Activated T-cell treated with anti-CD3 and anti-CD28 coated beads, Interleukin-2, amount 50 U/mL, for 24 hours (primary cell): ENCODE measurements around the gene BCL2.
A peak's percentile ranks its signal among the peaks of the same experiment; 100 is the strongest.
"Not testable (repeated sequence)": the region's sequence is repeated elsewhere in the genome, so short reads cannot be mapped to it uniquely, and the experiment has no call there.

Source experiments
- DNase-seq: peaks from one replicate; pipeline ENCODE4 v3.0.0-alpha.2; 2020
- H3K27ac Mint-ChIP-seq: 2 replicates; pipeline ENCODE4 v1.8.0; 2020; ENCODE audit warnings: mild to moderate bottlenecking, mixed read lengths
- H3K27me3 Mint-ChIP-seq: 2 replicates; pipeline ENCODE4 v1.8.0; 2020; ENCODE audit warnings: mixed read lengths
- H3K36me3 Mint-ChIP-seq: 2 replicates; pipeline ENCODE4 v1.8.0; 2020; ENCODE audit warnings: low read depth, mixed read lengths
- H3K4me1 Mint-ChIP-seq: 2 replicates; pipeline ENCODE4 v1.8.0; 2020; ENCODE audit warnings: low read depth, mixed read lengths
- H3K4me3 Mint-ChIP-seq: 2 replicates; pipeline ENCODE4 v1.8.0; 2020; ENCODE audit warnings: mild to moderate bottlenecking, moderate library complexity, mixed read lengths
- H3K9me3 Mint-ChIP-seq: 2 replicates; pipeline ENCODE4 v1.8.0; 2020; ENCODE audit warnings: mixed read lengths

Gene BCL2

GRCh38 chr18:63319383-63320122, at the start of gene BCL2:
Gene BCL2, minus strand, starts transcription at chr18:63319769.
- peaks cover 43% of the 10 kb centered on the region for H3K4me1 Mint-ChIP-seq
- no peaks in the 10 kb centered on the region for H3K27me3 Mint-ChIP-seq
- H3K4me3 Mint-ChIP-seq = peak within 1 kb of the TSS; percentile 98
- H3K36me3 Mint-ChIP-seq = peaks cover 49% of the 10 kb centered on the region
- no peaks in the 10 kb centered on the region for H3K9me3 Mint-ChIP-seq
- H3K27ac Mint-ChIP-seq = peak within 1 kb of the TSS; percentile 98
- no peak for DNase-seq

- peak overlapping the region; percentile 92 for H3K4me3 Mint-ChIP-seq
- peak overlapping the region; percentile 57 for H3K27ac Mint-ChIP-seq
- no peaks in the 10 kb centered on the region for H3K27me3 Mint-ChIP-seq
- H3K36me3 Mint-ChIP-seq = peaks cover 33% of the 10 kb centered on the region
- no peak for DNase-seq
- H3K9me3 Mint-ChIP-seq = peaks cover 4% of the 10 kb centered on the region
- peaks cover 32% of the 10 kb centered on the region for H3K4me1 Mint-ChIP-seq
Observed at GRCh38 chr18:63368611-63369010, 49.0 kb upstream of the BCL2 start.

DNA sequence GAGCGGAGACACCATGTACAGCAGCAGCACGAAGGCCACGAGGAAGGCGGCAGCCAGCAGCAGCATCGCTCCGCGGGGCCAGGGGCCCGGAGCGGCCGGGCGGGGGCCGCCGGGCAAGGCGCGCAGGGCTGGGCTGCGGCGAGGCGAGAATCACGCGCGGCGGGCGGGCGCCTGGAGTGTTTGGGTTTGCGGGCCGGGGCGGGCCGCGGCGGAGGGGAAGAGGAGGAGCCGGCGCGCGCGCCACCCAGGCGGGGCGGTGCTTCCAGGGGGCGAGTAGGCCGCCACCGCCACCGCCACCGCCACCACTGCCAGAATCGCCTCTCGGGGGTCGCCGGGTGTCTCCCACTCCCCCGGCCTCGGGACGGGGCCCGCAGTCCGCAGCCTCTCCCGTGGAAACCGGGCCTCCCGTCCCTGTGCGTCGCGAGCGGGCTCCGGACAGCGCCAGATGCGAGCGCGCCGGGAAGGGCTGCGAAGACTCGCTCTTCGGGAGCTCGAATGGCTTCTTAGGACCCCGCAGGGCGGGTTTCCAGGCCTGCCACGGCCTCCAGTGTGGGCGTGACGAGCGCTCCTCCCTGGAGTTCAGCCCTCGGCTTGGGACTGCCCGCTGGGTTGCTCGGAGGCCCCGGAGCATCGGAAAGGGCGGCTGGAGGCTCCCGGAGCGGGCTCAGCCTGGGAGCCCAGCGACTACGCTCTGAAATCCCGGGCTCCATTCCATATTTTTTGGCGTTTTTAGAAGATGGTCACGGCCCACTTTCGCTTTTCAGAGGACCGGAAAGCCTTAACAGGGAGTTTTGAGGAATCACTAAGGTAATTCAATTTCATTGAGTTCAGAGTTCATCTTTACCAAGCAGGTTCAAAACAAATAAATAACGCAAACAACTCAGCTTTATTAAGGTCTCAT, 47.7 kb upstream of the BCL2 start, which contains the start of gene KDSR:
TSS of gene KDSR (minus strand) at position 154 of the 901 bp plus-strand sequence. CDS start at position 66, 88 bp downstream.
- DNase-seq = peak; percentile 89
- H3K36me3 Mint-ChIP-seq = peaks cover 44% of the 10 kb centered on the region
- peaks cover 4% of the 10 kb centered on the region for H3K9me3 Mint-ChIP-seq
- peak within 1 kb of the TSS; percentile 92 for H3K4me3 Mint-ChIP-seq
- no peaks in the 10 kb centered on the region for H3K27me3 Mint-ChIP-seq
- peak within 1 kb of the TSS; percentile 95 for H3K27ac Mint-ChIP-seq
- peaks cover 36% of the 10 kb centered on the region for H3K4me1 Mint-ChIP-seq

- peaks cover 36% of the 10 kb centered on the region for H3K4me1 Mint-ChIP-seq
- peaks cover 4% of the 10 kb centered on the region for H3K9me3 Mint-ChIP-seq
- DNase-seq = peak; percentile 78
- H3K27me3 Mint-ChIP-seq = no peaks in the 10 kb centered on the region
- peak overlapping the region; percentile 92 for H3K4me3 Mint-ChIP-seq
- H3K27ac Mint-ChIP-seq = peak overlapping the region; percentile 95
- peaks cover 51% of the 10 kb centered on the region for H3K36me3 Mint-ChIP-seq
Observed at GRCh38 chr18:63366213-63367052, 46.9 kb upstream of the BCL2 start.

- Mint-ChIP-seq H3K36me3 (peaks cover 55% of the 10 kb centered on the region), H3K4me3 (peak overlapping the region; percentile 92), H3K9me3 (peaks cover 4% of the 10 kb centered on the region), H3K4me1 (peaks cover 36% of the 10 kb centered on the region), H3K27ac (peak overlapping the region; percentile 95), H3K27me3 (no peaks in the 10 kb centered on the region)
- no peak for DNase-seq
Observed at GRCh38 chr18:63365876-63366212, 46.3 kb upstream of the BCL2 start.

GRCh38 chr18:63363951-63364350, 44.4 kb upstream of the BCL2 start:
- H3K4me3 Mint-ChIP-seq = no peak overlapping the region
- H3K27me3 Mint-ChIP-seq = no peaks in the 10 kb centered on the region
- peaks cover 36% of the 10 kb centered on the region for H3K4me1 Mint-ChIP-seq
- peaks cover 73% of the 10 kb centered on the region for H3K36me3 Mint-ChIP-seq
- H3K9me3 Mint-ChIP-seq = peaks cover 3% of the 10 kb centered on the region
- DNase-seq = no peak
- H3K27ac Mint-ChIP-seq = peak overlapping the region; percentile 45

DNA sequence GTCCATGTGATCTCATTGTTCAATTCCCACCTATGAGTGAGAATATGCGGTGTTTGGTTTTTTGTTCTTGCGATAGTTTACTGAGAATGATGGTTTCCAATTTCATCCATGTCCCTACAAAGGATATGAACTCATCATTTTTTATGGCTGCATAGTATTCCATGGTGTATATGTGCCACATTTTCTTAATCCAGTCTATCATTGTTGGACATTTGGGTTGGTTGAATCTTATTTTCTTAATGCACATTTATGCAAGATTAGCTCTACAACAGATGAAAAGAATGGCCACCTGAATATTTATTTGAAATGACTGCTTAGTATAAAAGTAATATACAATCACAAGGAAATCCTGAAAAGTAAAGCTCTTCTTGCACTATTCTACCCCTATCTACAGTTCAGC, 43.9 kb upstream of the BCL2 start:
- not testable (repeated sequence) for H3K9me3 Mint-ChIP-seq, DNase-seq, H3K27me3 Mint-ChIP-seq, H3K27ac Mint-ChIP-seq, H3K4me3 Mint-ChIP-seq
- peaks cover 31% of the 10 kb centered on the region for H3K4me1 Mint-ChIP-seq
- H3K36me3 Mint-ChIP-seq = peaks cover 74% of the 10 kb centered on the region

DNA sequence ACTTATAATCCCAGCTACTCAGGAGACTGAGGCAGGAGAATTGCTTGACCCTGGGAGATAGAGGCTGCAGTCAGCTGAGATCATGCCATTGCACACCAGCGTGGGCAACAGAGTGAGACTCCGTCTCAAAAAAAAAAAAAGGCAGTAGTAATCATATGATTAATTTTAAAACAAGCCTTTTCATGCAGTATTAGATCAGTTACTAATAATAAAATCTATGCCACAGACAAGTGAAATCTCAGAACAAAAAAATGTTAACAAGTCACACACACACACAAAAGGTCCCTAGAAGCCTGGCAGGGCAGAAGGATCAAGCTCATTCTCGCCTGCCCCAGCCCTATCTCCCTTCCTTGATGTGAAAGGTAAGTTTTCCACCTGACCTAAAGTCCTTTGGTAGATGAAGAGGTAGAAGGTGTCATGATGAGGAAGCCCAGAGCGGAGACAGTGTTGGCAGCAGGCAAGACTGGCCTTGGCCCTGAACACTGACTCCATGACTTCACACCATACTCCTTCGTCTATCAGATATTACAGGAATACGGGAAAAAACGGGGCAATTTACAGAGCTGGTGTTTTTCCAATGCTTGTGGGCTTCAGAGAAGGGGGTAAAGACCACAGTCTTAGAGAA, 36.8 kb upstream of the BCL2 start:
- Mint-ChIP-seq H3K27ac (no peak overlapping the region), H3K9me3 (no peaks in the 10 kb centered on the region), H3K4me1 (no peaks in the 10 kb centered on the region), H3K4me3 (no peak overlapping the region), H3K27me3 (no peaks in the 10 kb centered on the region), H3K36me3 (peaks cover 82% of the 10 kb centered on the region)
- no peak for DNase-seq

GRCh38 chr18:63350230-63350629, 30.7 kb upstream of the BCL2 start:
- H3K4me3 Mint-ChIP-seq = no peak overlapping the region
- H3K36me3 Mint-ChIP-seq = peaks cover 88% of the 10 kb centered on the region

GRCh38 chr18:63348508-63349136, 29.1 kb upstream of the BCL2 start:
- DNase-seq = no peak
- Mint-ChIP-seq H3K27me3 (no peaks in the 10 kb centered on the region), H3K36me3 (peaks cover 88% of the 10 kb centered on the region), H3K9me3 (no peaks in the 10 kb centered on the region), H3K27ac (no peak overlapping the region), H3K4me1 (no peaks in the 10 kb centered on the region), H3K4me3 (no peak overlapping the region)

More at GRCh38 chr18:63350230-63350629, 30.7 kb upstream of the BCL2 start:
- Mint-ChIP-seq H3K4me1 (no peaks in the 10 kb centered on the region), H3K27ac (no peak overlapping the region), H3K27me3 (no peaks in the 10 kb centered on the region), H3K9me3 (no peaks in the 10 kb centered on the region)
- no peak for DNase-seq

- H3K27ac Mint-ChIP-seq = peak overlapping the region; percentile 10
- H3K36me3 Mint-ChIP-seq = peaks cover 91% of the 10 kb centered on the region
- H3K4me3 Mint-ChIP-seq = no peak overlapping the region
- H3K9me3 Mint-ChIP-seq = no peaks in the 10 kb centered on the region
- no peaks in the 10 kb centered on the region for H3K27me3 Mint-ChIP-seq
- H3K4me1 Mint-ChIP-seq = no peaks in the 10 kb centered on the region
- DNase-seq = no peak
Observed at GRCh38 chr18:63346480-63347183, 27.1 kb upstream of the BCL2 start.

GRCh38 chr18:63346031-63346430, 26.5 kb upstream of the BCL2 start:
- Mint-ChIP-seq H3K9me3 (no peaks in the 10 kb centered on the region), H3K36me3 (peaks cover 92% of the 10 kb centered on the region), H3K4me1 (no peaks in the 10 kb centered on the region), H3K4me3 (no peak overlapping the region), H3K27ac (no peak overlapping the region), H3K27me3 (no peaks in the 10 kb centered on the region)
- no peak for DNase-seq

DNA sequence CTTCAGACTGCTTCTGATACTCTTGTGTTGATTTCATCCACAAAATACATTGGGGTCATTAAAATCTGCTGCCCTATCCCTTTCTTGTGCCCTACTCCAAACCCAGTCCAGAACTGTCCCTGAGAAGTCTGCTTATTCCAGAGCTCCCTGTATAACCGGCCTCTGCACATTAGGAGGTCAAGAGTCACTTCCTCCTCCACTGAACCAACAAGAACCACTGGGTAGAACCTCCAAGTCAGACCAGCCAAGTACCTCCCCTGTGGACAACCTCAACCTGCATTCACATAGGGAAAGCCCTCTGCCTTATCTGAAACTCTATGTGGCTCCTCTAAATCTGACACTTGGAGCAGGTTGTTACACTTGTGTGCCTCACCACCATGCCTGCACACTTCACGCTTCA, 25.3 kb upstream of the BCL2 start:
- H3K4me1 Mint-ChIP-seq = peaks cover 8% of the 10 kb centered on the region
- H3K27me3 Mint-ChIP-seq = no peaks in the 10 kb centered on the region
- H3K9me3 Mint-ChIP-seq = no peaks in the 10 kb centered on the region
- peak overlapping the region; percentile 26 for H3K27ac Mint-ChIP-seq
- DNase-seq = no peak
- H3K36me3 Mint-ChIP-seq = peaks cover 94% of the 10 kb centered on the region
- no peak overlapping the region for H3K4me3 Mint-ChIP-seq
